EH (cell line): ENCODE measurements around the gene THSD4.
A peak's percentile ranks its signal among the peaks of the same experiment; 100 is the strongest.
"Not testable (repeated sequence)": the region's sequence is repeated elsewhere in the genome, so short reads cannot be mapped to it uniquely, and the experiment has no call there.

ENCODE experiments used
- DNase-seq: peaks from one replicate; pipeline ENCODE4 v3.0.0-alpha.2; 2015; ENCODE audit warnings: low read depth

THSD4 gene

GRCh38 chr15:71658827-71659729 lies 543.8 kb downstream of the THSD4 start:
- DNase-seq, result no peak

GRCh38 chr15:71659730-71660067 lies 544.4 kb downstream of the THSD4 start:
- DNase-seq, result peak; percentile 59

- no peak for DNase-seq
Measured at GRCh38 chr15:71660501-71660900, 545.2 kb downstream of the THSD4 start.

- DNase-seq, result no peak
Measured at GRCh38 chr15:71662306-71662705, 547.0 kb downstream of the THSD4 start.

GRCh38 chr15:71664622-71665021 lies 549.4 kb downstream of the THSD4 start:
- no peak for DNase-seq

GRCh38 chr15:71666763-71667620 lies 551.7 kb downstream of the THSD4 start:
- no peak for DNase-seq

- no peak for DNase-seq
Measured at GRCh38 chr15:71669688-71670087, 554.4 kb downstream of the THSD4 start.

GRCh38 chr15:71670222-71670621 lies 555.0 kb downstream of the THSD4 start:
- DNase-seq, result not testable (repeated sequence)

GRCh38 chr15:71674354-71674753 lies 559.1 kb downstream of the THSD4 start:
- DNase-seq, result no peak

GRCh38 chr15:71677352-71677751 lies 562.1 kb downstream of the THSD4 start:
- no peak for DNase-seq

- DNase-seq, result no peak
Measured at GRCh38 chr15:71677766-71678165, 562.5 kb downstream of the THSD4 start.

GRCh38 chr15:71678191-71678590 lies 562.9 kb downstream of the THSD4 start:
- no peak for DNase-seq

- no peak for DNase-seq
Measured at GRCh38 chr15:71678605-71679004, 563.3 kb downstream of the THSD4 start.

- no peak for DNase-seq
Measured at GRCh38 chr15:71679223-71679792, 564.0 kb downstream of the THSD4 start.

GRCh38 chr15:71679793-71680353 lies 564.6 kb downstream of the THSD4 start:
- peak; percentile 70 for DNase-seq

- DNase-seq, result no peak
Measured at GRCh38 chr15:71682001-71682400, 566.7 kb downstream of the THSD4 start.

GRCh38 chr15:71683411-71684274 lies 568.4 kb downstream of the THSD4 start:
- peak; percentile 76 for DNase-seq

GRCh38 chr15:71685420-71685993 lies 570.2 kb downstream of the THSD4 start:
- DNase-seq, result peak; percentile 40

- DNase-seq, result no peak
Measured at GRCh38 chr15:71686221-71687050, 571.2 kb downstream of the THSD4 start.

GRCh38 chr15:71687902-71688508 lies 572.7 kb downstream of the THSD4 start:
- DNase-seq, result peak; percentile 76
